ENCODE data around the gene SPINK8.

The SPINK8 gene

GRCh38 chr3:48369693-48370332 is 36.4 kb upstream of the SPINK8 start:
- no peak for TF ChIP-seq CTCF (IDR thresholded peaks at IDR 0.05; ENCODE audit: low read depth, low read length)
- no peak for TF ChIP-seq POLR2A (IDR thresholded peaks at IDR 0.05; ENCODE audit: extremely low read depth, insufficient read length)
- TF ChIP-seq MYC (IDR thresholded peaks at IDR 0.05; ENCODE audit: low read depth, low read length): no peak
- TF ChIP-seq, protein P1, sequence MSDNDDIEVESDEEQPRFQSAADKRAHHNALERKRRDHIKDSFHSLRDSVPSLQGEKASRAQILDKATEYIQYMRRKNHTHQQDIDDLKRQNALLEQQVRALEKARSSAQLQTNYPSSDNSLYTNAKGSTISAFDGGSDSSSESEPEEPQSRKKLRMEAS (IDR thresholded peaks at IDR 0.05; ENCODE audit: low read depth, low read length): no peak
- H3K4me3 ChIP-seq (ENCODE audit: low read depth, low read length): no peak overlapping the region
- DNase-seq (ENCODE audit: low read depth): no peak

DNA sequence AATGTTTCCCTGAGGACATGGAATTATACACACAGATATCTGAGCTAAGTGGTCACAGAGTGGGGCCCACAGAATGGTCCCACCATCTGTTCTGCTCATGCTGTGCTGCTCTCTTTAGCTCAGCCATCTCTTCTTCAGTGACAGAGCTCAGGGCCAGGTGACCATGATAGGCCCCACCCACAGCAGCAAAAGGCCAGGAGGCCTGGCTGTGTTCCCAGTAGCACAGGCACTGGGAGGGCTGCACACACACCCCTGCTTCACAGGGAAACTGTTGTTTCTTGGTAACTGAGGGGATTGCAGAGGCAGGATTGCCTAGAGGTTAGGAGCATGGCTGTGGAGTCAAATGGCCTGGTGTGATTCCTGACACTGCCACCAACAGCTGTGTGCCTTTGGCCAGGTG is 33.7 kb upstream of the SPINK8 start:
- TF ChIP-seq CTCF (IDR thresholded peaks at IDR 0.05; ENCODE audit: low read depth, low read length) (no peak), POLR2A (IDR thresholded peaks at IDR 0.05; ENCODE audit: extremely low read depth, insufficient read length) (no peak), MYC (IDR thresholded peaks at IDR 0.05; ENCODE audit: low read depth, low read length) (no peak)
- TF ChIP-seq, protein P1 (IDR thresholded peaks at IDR 0.05; ENCODE audit: low read depth, low read length): no peak
- no peak for DNase-seq (ENCODE audit: low read depth)
- no peak overlapping the region for H3K4me3 ChIP-seq (ENCODE audit: low read depth, low read length)

- no peak for DNase-seq (ENCODE audit: low read depth)
- TF ChIP-seq POLR2A (IDR thresholded peaks at IDR 0.05; ENCODE audit: extremely low read depth, insufficient read length): no peak
- TF ChIP-seq, protein P1 (IDR thresholded peaks at IDR 0.05; ENCODE audit: low read depth, low read length): no peak
- TF ChIP-seq MYC (IDR thresholded peaks at IDR 0.05; ENCODE audit: low read depth, low read length): no peak
- TF ChIP-seq CTCF (IDR thresholded peaks at IDR 0.05; ENCODE audit: low read depth, low read length): no peak
- H3K4me3 ChIP-seq (ENCODE audit: low read depth, low read length): no peak overlapping the region
Observed at GRCh38 chr3:48364840-48365239, 31.4 kb upstream of the SPINK8 start.

GRCh38 chr3:48361928-48362327 is 28.5 kb upstream of the SPINK8 start:
- TF ChIP-seq, protein P1 (IDR thresholded peaks at IDR 0.05; ENCODE audit: low read depth, low read length): no peak
- no peak for TF ChIP-seq CTCF (IDR thresholded peaks at IDR 0.05; ENCODE audit: low read depth, low read length)
- no peak for TF ChIP-seq POLR2A (IDR thresholded peaks at IDR 0.05; ENCODE audit: extremely low read depth, insufficient read length)
- TF ChIP-seq MYC (IDR thresholded peaks at IDR 0.05; ENCODE audit: low read depth, low read length): no peak
- DNase-seq (ENCODE audit: low read depth): no peak

DNA sequence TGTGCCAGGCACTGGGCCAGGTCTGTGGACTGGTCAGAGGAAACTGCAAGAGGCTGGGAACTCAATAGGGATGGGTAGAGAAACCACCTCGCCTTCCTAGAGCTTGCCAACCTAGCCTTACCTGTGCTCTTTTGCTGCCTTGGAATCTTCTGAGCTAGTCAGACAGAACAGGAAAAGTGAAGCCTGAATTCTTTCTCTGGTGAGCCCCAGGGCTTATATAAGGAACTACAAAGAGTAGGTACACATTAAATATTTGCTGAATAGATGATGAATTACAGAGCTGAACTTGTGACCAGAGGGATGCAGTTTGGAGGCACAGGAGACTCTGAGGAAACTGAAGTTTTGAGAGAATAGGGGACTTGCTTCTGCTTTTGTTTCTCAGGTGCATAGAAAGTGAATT is 23.0 kb upstream of the SPINK8 start:
- DNase-seq (ENCODE audit: low read depth): no peak
- no peak for TF ChIP-seq CTCF (IDR thresholded peaks at IDR 0.05; ENCODE audit: low read depth, low read length)
- TF ChIP-seq POLR2A (IDR thresholded peaks at IDR 0.05; ENCODE audit: extremely low read depth, insufficient read length): no peak
- no peak for TF ChIP-seq MYC (IDR thresholded peaks at IDR 0.05; ENCODE audit: low read depth, low read length)
- no peak overlapping the region for H3K4me3 ChIP-seq (ENCODE audit: low read depth, low read length)

More at GRCh38 chr3:48361928-48362327, 28.5 kb upstream of the SPINK8 start:
- no peak overlapping the region for H3K4me3 ChIP-seq (ENCODE audit: low read depth, low read length)

DNA sequence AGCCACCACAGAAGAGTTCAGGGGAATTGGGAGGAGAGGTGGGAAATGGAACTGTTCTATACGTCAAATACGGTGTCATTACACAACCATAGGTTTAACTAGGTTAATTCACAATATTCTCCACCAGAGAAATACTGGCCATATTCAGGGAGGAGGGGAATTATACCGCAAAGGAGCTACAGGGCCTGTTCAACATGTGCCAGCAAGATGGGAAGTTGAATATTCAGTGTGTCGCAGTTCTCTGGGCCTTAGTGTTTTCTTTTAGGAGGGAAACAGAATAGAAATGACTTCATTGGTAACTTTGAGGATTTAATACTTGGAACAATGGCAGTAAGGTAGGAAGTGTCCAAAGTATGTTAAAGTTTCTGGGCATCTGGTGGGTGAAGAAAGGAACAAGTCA is 20.5 kb upstream of the SPINK8 start:
- H3K4me3 ChIP-seq (ENCODE audit: low read depth, low read length): no peak overlapping the region
- DNase-seq (ENCODE audit: low read depth): no peak
- TF ChIP-seq POLR2A (IDR thresholded peaks at IDR 0.05; ENCODE audit: extremely low read depth, insufficient read length) (no peak), CTCF (IDR thresholded peaks at IDR 0.05; ENCODE audit: low read depth, low read length) (no peak), MYC (IDR thresholded peaks at IDR 0.05; ENCODE audit: low read depth, low read length) (no peak)
- TF ChIP-seq, protein P1 (IDR thresholded peaks at IDR 0.05; ENCODE audit: low read depth, low read length): no peak

All from NB4 (cell line).